Body of pancreas (tissue), 4 donors: Measurements from ENCODE around the gene TLL2.

ENCODE experiments used
- CTCF ChIP-seq, 7 experiments: fragments of 450-650 bp in 4 of 7; fragments of 200-600 bp in 3 of 7; sonication (generic) in 3 of 7; IDR thresholded peaks; one replicate each; pipeline ENCODE4 v1.5.1; 2016 to 2019; ENCODE audit warnings: antibody characterized with exemption in 7 of 7
- POLR2A ChIP-seq, 3 donors: fragments of 450-650 bp; IDR thresholded peaks; one replicate each; pipeline ENCODE4 v1.6.1; 2016; ENCODE audit warnings: antibody characterized with exemption in 3 of 3, mild to moderate bottlenecking in 2 of 3

GRCh38 chr10:96494694-96495093 is 19.0 kb downstream of the TLL2 start:
- TF ChIP-seq CTCF (IDR thresholded peaks at IDR 0.05) (no peak), POLR2A (IDR thresholded peaks at IDR 0.05) (no peak)
